HG03175 (cell line): ENCODE data around the gene LMX1A.

Experiments used
- ATAC-seq: cut with Tn5 transposase; IDR thresholded peaks from one replicate; pipeline ENCODE4 v1.9.1; 2021; ENCODE audit warnings: mild to moderate bottlenecking, moderate library complexity; ENCODE audit not compliant: unreplicated experiment

Gene LMX1A

GRCh38 chr1:165325460-165326203 is 30.9 kb downstream of the LMX1A start:
- ATAC-seq = no peak

DNA sequence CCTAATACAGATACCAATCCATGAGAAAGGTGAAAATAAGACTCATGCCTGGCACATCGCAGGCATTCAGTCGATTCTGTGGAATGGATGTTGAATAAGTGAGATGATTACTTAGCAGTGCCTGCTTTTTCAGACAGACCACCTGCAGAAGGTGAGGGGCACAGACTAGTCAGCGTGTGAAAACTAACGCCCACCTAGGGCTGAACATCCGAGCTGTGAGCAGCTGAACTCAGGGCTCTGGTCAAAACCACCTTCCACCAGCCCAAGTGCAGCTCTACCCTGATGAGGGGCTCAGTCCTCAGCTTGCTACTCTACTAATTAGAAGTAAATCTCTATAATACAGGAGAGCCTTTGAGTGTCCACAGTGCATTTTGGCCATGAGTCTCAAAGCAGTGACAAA is 32.5 kb downstream of the LMX1A start:
- ATAC-seq = no peak

- no peak for ATAC-seq
Measured at GRCh38 chr1:165317612-165318011, 38.9 kb downstream of the LMX1A start.

- ATAC-seq = no peak
Measured at GRCh38 chr1:165316153-165316772, 40.3 kb downstream of the LMX1A start.

DNA sequence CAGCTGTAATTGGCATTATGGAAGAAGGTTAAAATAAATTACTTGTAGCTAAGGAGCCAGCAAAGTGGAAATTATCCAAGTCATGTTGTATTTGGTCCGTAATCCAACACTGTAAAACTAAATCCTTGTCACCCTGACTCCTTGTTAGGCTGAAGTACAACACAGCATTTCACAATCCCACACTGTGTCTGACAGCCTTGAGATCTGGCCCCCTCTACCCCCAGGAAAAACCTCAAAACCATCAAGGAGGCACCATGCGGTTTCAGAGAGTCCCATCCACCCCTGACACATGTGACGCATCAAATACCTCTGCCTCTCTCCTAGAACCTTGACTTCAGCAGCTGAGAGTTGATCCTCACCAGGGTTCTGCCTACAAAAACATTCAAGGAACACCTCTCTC is 41.0 kb downstream of the LMX1A start:
- ATAC-seq = no peak

DNA sequence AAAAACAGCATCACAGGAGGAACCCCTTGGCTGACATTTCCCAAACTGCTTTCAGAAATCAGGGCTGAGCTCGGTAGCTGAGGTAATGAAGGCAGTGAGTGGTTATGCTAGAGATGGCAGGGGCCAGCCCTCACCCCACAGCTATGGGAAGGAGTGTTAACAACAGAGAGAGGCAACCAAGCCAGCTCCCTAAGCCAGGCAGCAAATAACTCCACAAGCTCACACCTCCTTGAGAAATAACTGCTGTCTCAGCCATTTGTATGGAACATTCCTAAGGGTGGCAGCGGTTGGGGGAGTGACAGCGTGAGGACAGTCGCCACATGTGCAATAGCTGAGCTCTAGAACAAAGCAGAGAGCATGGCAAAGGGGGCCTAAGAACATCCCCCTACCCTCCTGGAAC is 42.6 kb downstream of the LMX1A start:
- no peak for ATAC-seq

DNA sequence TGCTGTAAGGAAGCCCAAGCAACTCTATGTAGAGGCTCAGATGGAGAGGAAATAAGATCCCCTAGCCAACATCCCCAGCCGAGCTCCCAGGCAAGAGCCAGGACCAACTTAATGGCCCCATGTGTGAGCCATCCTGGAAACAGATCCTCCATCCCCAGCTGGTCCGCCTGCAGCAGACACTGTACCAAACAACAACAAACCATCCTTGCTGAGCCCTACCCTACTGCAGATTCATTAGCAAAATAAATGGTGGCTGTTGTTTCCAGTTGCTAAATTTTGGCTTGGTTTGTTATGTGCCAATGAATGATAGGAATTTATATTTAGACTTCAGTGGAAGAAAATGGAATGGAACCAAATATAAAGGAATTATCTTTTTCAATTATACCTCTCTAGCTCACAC is 43.9 kb downstream of the LMX1A start:
- no peak for ATAC-seq

- no peak for ATAC-seq
Measured at GRCh38 chr1:165306543-165307434, 49.7 kb downstream of the LMX1A start.

- ATAC-seq = no peak
Measured at GRCh38 chr1:165303386-165303785, 53.1 kb downstream of the LMX1A start.

DNA sequence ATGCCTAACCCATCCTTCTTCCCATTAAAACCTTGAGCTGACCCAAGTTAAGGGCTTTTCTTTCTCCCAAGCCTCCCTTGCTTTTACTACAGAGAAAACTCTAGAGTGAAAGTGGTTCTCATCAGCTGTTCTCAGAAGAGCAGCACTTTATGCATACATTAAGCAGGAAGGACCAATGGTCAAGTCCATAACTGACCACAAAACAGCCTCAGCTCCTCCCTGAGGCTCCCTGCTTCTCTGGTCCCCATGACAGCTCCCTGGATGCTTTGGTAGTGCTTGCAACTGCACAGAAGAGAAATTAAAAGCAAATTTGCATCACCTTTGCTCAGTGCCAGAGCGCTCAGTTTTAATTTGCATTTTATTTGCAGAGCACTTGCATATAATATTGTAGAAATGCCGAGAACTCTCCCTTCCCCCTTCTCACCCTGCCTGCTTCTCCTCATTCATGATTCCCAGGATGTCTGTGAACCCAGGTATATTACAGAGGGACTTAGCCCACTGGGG is 56.1 kb downstream of the LMX1A start:
- ATAC-seq = no peak

GRCh38 chr1:165298203-165298820 is 58.2 kb downstream of the LMX1A start:
- no peak for ATAC-seq

- ATAC-seq = no peak
Measured at GRCh38 chr1:165296205-165296604, 60.3 kb downstream of the LMX1A start.

DNA sequence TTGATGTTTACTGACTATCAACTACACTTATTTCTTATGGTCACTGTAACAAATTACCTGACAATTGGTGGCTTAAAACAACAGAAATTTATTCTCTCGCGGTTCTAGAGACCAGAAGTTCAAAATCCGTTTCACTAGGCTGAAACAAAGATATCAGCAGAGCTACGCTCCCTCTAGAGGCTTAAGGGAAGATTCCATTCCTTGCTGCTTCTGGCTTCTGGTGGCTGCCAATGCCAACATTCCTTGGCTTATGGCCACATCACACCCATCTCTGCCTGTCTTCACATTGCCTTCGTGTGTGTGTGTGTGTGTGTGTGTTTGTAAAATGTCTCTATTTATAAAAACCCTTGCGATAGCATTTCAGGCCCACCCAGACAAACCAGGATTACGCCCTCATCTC is 66.4 kb downstream of the LMX1A start:
- ATAC-seq = no peak

DNA sequence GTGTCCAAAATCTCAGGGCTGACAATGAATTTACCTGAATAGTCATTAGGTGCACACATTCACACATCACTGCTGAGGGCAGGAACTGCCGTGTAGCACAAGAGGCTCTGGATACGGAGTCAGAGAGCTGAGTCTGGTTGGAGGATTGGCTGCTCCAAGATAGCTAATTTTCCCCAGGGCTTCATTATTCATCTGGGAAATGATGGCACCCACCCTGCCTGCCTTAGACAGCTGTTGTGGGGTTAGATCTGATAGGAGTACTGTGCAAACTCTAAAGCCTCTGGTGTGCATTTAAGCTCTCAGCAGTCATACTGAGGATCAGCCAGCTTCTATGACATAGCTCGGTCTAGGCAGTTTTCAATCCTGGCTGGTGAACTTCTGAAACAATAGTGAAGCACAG is 67.0 kb downstream of the LMX1A start:
- no peak for ATAC-seq

DNA sequence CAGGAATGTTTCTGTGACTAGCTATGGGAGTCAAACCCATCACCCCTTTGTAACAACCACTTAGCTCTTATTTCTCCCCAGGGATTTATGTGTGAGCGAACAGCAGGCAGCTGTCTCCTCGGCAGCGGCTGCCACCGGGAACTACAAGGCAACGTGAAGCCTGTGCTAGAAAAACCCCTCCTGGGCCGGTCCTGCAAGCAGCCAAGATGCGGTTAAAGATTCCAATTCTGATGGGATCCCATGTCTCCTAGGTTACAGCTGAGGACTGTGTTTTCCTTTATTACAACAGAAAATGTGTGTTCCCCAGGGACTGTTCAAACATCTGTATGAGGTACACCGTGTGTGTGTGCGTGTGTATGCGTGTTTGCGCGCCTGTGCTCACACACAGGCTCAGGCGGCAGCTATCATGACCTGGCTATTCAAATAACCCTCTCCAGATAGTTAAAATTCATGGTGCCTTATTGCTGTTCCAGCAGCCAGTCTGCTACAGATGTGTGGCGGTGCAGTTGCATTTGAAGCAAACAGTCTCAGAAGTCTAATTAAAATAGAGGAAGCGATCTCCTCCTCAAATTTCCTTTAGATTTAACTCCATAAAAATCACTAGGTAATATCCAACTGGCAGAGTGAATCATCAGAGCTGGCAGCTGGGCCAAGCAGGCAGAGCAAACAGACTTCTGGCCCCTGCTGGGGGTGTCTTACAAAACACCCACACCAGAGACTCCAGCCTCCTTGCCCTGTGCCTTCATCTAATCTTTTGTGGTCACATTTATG is 68.0 kb downstream of the LMX1A start:
- no peak for ATAC-seq

GRCh38 chr1:165287781-165288180 is 68.7 kb downstream of the LMX1A start:
- no peak for ATAC-seq

GRCh38 chr1:165287329-165287728 is 69.2 kb downstream of the LMX1A start:
- ATAC-seq = no peak

DNA sequence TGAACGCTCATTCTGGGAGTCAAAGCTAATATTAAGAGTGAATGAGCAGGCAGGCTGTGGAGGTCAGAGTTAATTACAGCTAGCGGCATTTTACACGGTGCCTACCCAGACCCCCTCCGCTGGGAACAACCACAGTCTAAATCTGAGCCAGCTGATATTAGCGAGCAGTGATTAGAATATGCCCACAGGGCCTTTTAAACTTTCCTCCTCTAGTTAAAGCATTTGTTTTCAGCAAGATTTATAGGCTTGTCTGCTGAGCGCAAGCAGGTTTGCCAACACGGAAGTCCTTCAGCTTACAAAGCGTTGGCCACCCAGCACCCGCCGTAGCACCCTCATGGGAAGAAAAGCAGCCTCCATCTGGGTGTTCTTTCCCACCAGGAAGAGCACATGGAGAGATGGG is 72.1 kb downstream of the LMX1A start:
- ATAC-seq = no peak

DNA sequence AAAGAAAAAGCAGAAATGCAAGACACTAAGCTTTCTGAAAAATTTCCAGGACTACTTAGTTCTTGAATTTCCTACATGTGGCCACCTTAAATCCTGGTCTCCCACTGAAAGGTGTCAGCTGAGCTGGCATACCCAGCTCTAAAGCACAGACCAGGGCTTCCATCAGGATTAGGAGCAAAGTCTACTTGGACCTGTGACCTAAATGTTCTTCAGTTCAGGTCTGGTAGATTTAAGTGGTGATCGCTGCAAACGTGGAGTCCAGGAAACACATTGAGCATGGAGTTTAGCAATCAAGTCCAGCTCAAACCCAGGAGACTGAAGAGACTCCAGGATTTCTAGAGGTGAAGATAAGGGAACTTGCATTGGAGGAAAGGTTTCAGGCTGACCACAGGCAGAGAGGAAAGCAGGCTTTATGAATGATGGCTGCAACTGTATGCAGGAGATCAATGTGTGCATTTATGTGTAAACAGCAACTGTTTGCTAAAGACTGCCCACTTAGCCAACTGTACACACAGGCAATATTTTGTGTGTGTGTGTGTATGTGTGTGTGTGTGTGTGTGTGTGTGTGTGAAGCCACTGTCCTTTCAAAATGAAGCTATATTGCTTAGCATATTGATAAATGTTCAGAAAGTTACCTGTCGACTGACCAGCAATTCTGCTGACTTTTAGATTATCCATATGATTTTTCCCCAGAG is 75.2 kb downstream of the LMX1A start:
- ATAC-seq = no peak

- no peak for ATAC-seq
Measured at GRCh38 chr1:165279882-165280281, 76.6 kb downstream of the LMX1A start.
